ENCODE results near the gene HTRA3.

HTRA3 gene

DNA sequence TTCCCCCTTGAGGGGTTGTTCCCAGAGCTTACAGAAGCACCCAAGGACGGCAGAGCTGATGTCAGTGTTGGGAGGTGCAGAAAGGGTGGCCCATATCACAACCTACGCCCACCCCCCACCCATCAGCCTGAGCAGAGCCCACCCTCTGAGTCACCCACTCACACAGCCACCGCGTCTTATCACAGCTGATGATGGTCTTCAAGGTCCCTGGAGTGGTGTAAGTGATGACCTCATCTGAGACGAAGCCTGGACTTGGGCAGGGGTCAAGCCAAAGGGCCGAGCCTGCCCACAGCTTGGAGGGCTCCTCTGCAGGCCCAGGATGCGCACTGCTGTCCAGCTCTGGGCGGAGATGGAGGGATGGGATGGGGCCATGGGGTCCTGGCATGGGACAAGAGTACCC lies 3.0 kb upstream of the HTRA3 start:
- DNase-seq (ENCODE audit: low read depth, low spot score): no peak

DNA sequence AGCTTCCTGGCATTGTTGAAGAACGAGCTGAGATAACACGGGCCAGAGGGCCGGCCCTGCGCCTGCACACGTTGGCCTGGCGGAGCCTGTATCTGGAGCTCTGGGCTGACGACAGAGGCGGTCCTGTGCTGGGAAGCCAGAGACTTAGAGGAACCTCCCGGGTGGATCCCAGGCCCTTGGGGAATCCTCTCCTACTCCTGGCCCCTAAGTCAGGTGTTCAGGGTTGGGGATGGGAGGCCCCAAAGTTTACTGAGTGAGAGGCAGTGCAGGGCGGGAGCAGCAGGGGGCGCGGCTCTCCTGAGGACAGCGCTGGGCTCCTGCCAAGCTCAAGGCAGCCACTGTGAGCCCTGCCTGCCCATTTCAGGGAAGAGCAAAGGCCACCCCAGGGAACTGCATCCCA lies 2.5 kb upstream of the HTRA3 start:
- DNase-seq (ENCODE audit: low read depth, low spot score): no peak

GRCh38 chr4:8268211-8268610 lies 1.3 kb upstream of the HTRA3 start:
- no peak for DNase-seq (ENCODE audit: low read depth, low spot score)

GRCh38 chr4:8268901-8269534 lies 536 bp upstream of the HTRA3 start:
- no peak for DNase-seq (ENCODE audit: low read depth, low spot score)

DNA sequence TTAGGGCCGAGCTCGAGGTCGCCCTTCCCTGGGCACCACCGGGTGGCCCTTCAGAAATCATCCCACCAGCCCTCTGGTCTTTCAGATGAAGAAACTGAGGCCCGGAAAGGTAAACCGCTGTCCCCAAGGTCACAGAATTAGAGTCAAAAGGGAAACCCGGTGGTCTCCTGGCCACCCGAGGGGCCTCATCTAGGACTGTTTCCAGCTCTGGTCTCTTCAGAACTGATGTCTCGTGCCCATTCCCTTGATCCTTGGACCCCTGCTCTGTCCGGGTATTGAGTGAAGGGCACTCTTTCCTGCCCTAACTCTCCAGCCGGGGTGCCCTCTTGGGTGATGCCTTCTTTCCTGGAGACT lies 841 bp downstream of the HTRA3 start:
- no peak for DNase-seq (ENCODE audit: low read depth, low spot score)

DNA sequence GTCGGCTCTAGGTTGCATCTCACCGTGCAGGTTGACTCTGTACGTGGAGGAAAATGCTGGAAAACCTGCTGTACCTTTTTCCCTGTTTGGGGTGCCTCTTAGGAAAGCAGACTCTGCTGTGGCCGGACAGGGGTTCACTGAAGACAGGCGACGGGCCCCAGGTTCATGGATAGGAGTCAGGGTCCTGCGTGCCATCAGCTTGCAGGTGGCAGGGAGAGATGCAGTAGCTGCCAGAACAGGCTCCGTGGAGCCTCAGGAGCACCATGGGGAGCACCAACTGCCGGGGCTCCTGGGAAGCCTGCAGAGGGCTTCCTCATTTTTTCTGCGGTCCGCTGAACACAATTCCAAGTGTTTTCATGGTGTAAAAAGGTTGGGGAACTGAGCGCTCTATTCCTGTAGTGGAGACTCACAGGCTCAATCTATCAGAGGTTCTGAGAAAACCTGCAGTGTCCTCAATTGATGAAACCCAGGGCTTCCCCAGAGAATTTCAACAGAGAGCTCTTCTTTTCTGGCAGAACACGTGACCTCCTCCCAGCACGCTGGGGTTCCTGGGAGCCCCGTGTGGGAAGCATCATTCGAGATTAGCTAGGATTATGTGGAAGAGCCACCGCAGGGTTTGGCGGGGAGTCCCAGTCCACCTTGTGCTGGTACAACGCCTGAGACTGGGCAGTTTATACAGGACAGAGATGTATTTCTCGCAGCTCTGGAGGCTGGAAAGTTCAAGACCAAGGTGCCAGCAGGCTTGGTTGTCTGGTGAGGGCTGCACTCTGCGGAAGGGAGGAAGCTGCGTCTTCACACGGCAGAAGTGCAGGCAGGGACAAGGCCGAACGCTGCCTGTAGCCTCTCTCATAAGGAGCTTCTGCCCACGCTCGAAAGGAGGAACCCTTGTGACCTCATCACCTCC lies 1.6 kb downstream of the HTRA3 start:
- no peak for DNase-seq (ENCODE audit: low read depth, low spot score)

DNA sequence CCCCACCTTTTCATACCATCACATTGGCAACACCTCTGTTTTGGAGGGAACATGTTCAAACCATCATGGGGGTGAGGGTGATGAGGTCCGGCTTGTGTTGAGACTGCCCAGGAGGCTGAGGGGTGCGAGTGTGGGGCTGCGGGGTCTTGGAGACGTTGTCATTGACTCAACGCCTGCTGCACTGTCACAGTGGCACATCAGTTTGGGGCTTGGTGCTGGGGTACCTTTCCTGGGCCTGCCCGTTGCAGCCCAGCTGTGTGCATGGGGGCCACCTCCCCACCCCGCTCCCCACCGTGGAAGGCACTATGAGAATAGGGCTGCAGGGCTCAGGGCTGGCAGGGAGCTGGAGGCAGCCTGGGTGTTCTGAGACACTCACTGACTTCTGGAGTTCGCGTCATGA lies 2.3 kb downstream of the HTRA3 start:
- DNase-seq (ENCODE audit: low read depth, low spot score): no peak

GRCh38 chr4:8272472-8273428 lies 3.2 kb downstream of the HTRA3 start:
- no peak for DNase-seq (ENCODE audit: low read depth, low spot score)

GRCh38 chr4:8273450-8273849 lies 3.9 kb downstream of the HTRA3 start:
- DNase-seq (ENCODE audit: low read depth, low spot score): no peak

GRCh38 chr4:8274066-8274652 lies 4.6 kb downstream of the HTRA3 start:
- no peak for DNase-seq (ENCODE audit: low read depth, low spot score)

- peak; percentile 89 for DNase-seq (ENCODE audit: low read depth, low spot score)
Measured at GRCh38 chr4:8274765-8275547, 5.4 kb downstream of the HTRA3 start.

DNA sequence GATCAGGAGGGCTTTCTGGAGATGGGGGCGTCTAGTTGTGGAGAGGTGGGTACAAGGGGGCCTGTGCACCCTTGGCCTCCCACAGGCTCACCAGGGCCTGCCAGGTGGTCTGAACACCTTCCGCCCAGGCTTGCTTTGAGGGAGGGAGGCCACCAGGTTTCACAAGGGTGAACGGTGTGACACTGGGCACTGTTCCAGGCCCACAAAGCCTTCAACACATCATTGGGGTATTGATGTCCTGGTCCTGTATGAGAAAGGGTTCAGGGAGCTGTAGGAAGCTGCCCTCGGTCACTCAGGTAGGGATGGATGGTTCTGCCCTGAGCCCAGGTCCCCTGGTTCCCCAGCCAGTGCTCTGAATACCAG lies 6.0 kb downstream of the HTRA3 start:
- DNase-seq (ENCODE audit: low read depth, low spot score): no peak

- no peak for DNase-seq (ENCODE audit: low read depth, low spot score)
Measured at GRCh38 chr4:8276358-8277240, 7.0 kb downstream of the HTRA3 start.

DNA sequence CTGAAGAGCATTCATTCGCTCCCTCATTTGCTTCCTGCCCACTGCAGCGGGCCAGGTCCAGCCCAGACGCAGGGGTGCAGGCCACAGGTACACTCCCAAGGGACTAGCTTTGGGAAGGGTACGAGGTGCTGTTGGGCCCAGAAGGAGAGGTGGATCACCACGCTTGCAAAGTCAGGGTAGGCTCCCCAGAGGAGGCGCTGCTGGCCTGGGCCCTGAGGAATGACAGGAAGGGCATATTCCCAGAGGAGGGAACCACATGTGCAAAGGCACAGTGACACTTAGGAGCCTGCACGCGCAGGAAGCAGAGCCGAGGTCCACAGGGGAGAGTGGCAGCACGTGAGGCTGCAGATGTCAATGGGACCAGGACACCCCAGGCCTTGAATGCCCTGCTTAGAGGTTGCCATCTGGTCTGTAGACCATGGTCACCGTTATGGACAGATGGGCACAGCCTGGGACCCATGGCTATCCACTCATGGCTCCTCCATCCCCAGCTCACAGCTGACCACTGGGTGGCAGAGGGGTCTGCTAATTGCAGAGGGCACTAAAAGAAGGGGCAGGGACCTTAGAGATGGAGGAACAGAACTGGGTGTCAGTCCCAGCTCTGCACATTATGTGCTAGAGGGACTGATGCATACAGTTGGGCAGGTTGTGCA lies 7.9 kb downstream of the HTRA3 start:
- DNase-seq (ENCODE audit: low read depth, low spot score): no peak

- DNase-seq (ENCODE audit: low read depth, low spot score): no peak
Measured at GRCh38 chr4:8278009-8278395, 8.4 kb downstream of the HTRA3 start.

DNA sequence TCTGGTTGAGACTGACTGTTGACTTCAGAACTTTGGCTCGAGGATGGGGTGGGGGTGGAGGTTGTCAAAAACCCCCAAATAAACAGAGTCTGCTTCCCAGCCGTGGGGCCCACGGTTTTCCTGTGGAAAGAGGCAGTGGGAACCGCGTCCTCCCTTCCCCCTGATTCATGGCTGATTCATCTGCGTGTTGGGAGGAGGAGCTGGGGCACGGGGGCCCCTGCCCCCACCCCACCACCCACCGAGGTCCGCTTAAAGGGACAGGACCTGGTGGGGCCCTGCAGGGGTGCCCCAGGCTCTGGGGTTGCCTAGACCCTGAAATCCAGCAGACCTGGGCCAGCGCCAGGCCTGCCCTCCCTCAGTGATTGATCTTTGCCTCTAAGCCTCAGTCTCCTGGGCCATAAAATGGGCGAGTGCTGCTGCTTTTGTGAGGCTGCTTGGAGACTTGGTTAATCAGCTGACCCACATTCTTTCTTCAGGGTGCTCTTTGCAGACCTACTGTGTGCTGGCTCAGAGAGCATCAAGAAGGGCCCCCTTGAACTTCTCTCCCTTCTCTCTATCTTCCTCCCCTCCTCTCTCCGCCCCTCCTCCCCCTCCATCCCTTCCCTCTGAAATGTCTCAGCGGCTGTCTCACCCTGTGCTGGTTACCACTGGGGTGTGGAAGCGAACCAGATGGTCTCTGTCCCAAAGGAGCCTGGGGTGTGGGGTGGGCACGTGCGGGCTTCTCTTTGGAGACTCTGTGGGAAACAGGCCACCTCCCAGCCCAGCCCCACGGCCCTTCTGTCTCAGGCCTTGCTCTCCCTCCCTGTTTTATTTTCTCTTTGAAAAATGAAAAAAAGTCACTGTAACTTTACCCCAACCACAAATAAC lies 9.1 kb downstream of the HTRA3 start:
- DNase-seq (ENCODE audit: low read depth, low spot score): no peak

GRCh38 chr4:8279321-8280157 lies 10.0 kb downstream of the HTRA3 start:
- no peak for DNase-seq (ENCODE audit: low read depth, low spot score)

Data from smooth muscle cell of the brain vasculature (primary cell).